AML-193 (cell line): Measurements from ENCODE around the gene METTL26.
A peak's percentile ranks its signal among the peaks of the same experiment; 100 is the strongest.

Experiments used
- DNase-seq, 2 experiments: peaks; one replicate each; lab custom pipeline; 2025; lab: John Stamatoyannopoulos, UW

METTL26 gene

DNA sequence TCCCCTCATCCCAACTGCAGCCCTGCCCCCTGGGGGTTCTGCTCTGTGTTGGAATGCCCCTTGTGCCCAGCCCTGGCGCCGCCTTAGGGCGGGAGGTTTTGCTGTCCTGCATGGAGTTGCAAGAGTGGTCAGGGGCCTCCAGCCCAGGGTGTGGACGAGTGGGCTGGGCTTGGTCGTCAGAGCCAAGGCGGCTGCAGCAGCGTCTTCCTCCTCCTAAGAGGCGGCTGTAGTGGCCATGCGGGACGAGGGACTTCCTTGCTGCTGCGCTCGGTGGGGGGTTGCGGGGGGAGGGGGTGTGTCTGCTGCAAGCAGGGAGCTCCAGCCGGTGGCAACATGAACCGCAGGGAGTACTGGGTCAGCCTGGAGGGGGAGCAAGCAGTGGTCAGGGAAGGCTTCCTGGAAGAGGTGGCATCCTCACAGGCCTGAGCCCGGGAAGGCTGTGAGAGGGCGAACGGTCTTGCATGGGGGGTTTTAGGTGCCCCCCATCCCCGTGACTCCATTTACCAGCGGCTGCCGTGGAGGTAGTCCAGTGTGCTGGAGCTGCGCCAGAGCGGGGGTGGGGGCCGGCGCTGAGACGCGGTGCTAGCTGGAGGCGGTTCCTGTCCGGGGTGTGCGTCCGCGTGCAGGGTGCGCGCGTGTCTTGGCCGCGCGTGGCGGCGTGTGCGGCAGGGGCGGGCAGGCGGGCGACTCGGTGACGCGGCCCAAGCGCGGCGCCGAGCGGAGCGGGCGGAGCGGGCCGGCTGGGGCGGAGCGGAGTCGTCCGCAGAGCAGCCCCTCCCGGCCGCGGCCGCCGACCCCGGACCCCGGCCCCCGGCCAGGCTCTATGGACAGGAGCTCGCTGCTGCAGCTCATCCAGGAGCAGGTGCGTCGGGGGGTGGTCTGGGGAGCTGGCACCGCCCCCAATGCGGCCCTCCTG, 39.1 kb upstream of the METTL26 start, which contains the start of gene RHBDL1:
RHBDL1 (plus strand) TSS at position 704 of the 916 bp plus-strand sequence; CDS start at position 824, 120 bp downstream.
- no peak for DNase-seq

DNA sequence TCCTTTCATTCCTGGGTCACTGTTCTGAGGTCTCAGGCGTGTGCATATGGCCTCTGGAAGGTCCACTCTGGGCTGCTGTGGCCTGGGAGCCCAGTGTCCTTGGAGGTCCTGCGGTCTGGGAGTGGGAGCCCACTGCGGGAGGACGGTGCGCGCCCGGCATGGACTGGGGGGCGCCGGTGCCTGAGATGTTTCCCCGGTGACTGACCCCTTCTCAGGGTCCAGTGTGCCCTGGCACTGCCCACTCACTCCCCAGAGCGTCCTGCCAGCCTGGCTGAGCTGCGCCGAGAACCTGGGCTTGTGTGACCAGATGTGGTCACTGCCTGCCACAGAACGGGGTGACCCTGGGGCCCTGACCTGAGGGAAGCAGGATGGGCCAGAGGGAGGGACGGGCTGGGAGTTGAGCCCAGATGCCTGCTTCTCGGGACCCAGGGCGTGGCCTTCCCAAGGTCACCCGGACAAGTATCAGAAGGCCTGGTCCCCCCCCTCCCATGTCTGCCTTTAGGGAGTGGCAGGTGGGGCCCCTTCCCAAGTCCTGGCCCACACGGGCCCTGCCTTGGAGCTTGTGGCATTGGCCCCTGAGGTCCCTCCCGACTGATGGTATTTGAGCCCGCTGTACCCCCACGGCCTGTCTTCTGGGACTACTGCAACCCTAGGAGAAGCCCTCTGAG, 38.2 kb upstream of the METTL26 start:
- no peak for DNase-seq

DNA sequence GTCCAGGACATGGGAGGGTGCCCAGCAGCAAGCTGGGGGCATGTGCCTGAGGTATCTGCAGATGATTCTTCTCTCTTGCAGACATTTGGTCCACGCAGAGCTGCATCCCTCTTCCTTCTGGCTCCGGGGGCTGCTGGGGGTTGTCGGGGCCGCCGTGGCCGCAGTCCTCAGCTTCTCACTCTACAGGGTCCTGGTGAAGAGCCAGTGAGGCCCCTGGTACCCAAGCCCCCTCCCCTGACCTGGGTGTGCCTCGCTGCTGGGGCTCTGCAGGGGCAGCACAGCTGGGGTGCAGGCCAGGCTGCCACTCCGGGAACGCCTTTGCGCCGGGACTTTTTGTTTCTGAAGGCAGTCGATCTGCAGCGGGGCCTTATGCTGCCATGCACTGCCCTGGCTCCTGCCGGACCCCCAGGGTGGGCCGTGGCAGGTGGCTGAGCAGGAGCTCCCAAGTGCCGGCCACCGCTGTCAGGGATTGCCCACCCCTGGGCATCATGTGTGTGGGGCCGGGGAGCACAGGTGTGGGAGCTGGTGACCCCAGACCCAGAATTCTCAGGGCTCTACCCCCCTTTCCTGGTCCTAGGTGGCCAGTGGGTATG, 37.4 kb upstream of the METTL26 start:
- no peak for DNase-seq

DNA sequence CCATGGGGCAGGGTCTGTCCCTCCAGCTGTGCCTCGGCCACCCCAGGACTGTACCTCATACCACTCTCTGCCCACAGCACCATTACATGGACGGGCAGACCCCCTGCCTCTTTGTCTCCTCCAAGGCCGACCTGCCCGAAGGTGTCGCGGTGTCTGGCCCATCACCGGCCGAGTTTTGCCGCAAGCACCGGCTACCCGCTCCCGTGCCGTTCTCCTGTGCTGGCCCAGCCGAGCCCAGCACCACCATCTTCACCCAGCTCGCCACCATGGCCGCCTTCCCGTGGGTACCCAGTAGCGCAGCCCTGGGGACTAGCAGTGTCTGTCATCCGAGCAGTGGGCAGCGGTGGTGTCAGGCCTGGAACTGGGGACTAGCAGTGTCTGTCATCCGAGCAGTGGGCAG, 36.7 kb upstream of the METTL26 start:
- no peak for DNase-seq

DNA sequence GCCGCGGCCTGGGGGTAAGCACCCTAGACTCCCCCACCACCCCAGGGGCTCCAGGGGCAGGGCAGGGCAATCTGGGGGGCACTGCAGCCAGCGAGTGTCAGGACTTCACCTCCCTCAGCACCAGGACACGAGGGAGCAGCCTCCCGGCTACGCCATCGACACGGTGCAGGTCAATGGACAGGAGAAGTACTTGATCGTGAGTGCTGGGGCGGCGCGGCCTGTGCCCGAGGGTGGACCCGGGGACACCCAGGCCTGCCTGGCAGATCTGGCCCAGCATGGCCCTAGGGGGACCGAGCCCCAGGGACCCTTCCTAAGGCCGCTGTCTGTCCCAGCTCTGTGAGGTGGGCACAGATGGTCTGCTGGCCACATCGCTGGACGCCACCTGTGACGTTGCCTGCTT, 36.3 kb upstream of the METTL26 start:
- DNase-seq = no peak

DNA sequence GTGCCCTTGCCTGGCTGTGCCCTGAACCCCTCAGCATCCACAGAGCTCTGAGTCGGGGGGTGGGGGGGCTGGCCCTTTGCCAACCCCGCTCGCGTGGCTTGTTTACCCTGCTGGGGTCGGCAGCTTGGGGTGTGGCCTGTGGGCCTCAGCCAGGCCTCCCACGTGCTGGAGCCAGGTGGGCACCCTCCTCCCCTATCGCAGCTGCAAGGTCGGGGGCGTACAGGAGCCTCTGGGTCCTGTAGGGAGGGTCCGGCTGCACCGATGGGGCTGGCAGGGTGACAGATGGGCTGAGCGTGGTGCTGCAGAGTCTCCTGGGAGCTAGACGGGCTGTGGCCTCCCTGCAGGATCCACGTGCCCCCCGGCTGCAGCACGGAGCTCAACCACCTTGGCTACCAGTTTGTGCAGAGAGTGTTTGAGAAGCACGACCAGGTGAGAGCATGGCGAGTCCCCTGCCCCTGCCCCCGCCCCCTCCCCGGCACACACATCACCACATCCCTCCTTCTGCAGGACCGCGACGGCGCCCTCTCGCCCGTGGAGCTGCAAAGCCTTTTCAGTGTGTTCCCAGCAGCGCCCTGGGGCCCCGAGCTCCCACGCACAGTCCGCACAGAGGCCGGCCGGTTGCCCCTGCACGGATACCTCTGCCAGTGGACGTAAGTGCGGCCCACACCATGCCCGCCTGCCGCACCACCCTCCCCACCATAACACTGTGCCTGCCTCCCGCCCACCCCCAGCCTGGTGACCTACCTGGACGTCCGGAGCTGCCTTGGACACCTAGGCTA, 35.4 kb upstream of the METTL26 start:
- DNase-seq = no peak

DNA sequence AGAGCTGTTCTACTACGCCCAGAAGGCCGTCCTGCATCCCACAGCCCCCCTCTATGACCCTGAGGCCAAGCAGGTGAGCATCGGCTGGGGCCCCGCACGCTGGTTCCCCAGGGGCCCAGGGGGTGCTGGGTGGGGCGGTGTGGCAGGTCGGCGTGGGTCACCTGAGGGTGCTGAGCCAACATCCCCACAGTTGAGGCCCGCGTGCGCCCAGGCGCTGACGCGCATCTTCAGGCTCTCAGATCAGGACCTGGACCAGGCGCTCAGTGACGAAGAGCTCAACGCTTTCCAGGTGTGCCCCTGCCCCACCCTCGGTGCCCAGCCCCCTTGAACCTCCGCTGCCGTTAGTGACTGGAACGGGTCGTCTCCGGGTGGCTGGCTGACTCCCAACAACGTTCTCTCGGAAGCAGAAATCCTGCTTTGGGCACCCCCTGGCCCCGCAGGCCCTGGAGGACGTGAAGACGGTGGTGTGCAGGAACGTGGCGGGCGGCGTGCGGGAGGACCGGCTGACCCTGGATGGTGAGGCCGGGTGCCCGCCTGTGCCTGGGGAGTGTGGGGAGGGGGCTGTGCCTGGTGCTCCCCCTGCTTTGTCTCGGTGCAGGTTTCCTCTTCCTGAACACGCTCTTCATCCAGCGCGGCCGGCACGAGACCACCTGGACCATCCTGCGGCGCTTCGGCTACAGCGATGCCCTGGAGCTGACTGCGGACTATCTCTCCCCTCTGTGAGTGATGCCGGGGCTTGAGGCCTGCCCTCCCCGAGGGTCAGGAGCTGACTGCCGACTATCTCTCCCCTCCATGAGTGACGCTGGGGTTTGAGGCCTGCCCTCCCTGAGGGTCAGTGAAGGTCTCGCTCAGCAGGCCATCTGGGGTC, 34.6 kb upstream of the METTL26 start:
- DNase-seq = no peak

DNA sequence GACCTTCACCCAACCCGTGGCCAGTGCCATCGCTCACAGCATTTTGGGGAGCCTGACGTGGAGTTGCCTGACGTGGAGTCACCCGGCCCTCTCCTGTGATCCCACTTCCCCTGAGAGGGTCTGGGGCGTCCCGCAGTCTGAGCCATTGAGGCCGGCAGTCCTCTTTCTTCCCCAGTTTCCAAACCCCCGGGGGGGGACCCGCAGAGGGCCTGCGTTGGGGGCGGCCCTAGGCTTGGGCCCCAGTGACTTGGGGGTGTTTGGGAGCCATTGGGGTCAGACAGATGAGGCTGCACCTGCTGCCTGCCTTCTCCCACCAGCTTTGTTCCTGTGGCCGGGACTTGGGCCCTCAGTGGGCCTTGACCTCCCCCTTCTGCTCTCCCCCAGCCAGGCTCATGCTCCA, 33.6 kb upstream of the METTL26 start:
- no peak for DNase-seq

DNA sequence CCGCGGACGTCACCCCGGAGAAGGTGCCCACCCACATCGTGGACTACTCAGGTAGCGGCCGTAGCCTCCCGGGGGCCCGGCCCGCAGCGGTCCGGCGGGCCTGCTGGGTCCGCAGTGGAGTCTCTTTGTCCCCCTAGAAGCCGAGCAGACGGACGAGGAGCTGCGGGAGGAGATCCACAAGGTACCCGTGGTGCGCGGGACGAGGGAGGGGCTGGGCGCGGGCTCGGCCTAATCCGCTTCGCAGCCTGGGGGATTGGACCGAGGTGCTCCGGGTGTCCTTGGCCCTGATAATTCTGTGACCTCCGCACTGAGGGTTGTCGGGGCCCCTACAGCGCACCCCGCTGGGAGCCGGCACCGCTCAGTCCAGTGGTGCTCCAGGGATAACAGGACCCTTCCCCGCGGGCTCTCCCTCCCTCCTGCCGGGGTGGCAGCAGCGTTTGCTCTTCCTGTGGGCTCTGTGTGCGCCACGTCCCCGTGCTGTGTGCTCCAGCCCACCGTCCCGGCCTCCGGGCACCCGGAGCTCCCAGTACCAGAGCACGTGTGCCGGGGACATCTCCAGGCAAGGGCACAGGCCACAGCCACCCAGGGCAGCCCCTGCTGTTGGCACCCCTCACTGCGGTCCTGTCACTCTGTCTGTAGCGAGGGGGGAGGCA, 32.5 kb upstream of the METTL26 start:
- DNase-seq = no peak

DNA sequence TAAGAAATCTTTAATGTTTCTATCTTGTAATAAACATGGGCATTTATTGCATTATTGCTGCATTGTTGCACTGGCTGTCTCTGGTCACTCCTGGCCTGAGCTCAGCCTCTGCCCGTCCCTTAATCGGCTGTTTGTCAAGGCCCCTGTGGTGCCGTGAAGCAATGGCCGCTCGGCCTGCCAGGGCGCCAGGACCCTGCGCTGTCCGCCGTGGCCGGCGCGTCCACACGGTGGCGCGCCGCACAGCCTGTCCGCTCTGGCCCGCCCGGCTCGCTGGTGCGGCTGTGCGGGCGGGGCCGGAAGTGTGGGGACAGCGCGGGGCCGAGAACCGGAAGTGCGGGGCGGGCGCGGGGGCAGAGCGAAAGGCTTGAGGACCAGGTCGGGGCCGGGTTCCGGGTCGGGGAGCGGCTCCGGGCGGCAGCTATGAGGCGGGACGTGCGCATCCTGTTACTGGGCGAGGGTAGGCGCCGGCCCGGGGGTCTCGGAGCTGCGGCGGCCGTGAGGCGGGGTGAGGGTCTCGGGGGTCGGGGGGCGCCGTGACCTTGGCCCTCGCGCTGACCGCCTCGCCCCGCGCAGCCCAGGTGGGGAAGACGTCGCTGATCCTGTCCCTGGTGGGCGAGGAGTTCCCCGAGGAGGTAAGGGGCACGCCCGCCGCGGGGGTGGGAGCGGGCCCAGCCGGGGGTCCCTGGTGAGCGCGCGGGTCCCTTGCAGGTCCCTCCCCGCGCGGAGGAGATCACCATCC, 31.8 kb upstream of the METTL26 start, which contains the start of gene RHOT2:
RHOT2 (plus strand) TSS at position 353 of the 739 bp plus-strand sequence; CDS start at position 421, 68 bp downstream.
- peak; percentile 82 to 83 for DNase-seq

DNA sequence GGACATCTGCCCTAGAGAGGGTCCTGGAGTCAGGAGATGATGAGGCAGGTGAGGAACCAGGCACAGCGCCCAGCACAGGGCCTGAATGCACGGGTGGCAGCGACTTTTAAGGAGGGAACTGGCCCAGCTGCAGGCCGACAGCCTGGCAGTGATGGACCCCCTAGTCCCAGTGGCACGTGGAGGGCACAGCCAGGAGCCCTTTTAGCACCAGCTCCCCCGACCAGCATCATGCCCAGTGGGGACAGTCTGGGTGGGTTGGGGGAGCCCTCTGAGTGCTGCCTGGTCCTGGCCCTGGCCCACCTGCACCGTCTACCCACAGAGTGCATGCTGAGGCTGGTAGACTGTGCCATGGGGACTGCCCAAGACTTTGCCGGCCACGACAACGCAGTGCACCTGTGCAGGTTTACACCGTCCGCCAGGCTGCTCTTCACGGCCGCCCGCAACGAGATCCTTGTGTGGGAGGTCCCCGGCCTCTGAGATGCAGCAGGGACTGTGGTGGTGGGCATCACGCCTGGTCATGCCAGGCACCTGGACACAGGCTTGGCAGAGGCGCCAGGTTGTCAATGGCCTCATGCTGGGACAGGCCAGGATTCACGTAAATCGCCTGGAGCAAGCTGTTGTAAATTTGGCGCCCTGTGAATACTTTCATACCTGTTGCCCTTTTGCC, 31.1 kb upstream of the METTL26 start:
- DNase-seq = no peak

DNA sequence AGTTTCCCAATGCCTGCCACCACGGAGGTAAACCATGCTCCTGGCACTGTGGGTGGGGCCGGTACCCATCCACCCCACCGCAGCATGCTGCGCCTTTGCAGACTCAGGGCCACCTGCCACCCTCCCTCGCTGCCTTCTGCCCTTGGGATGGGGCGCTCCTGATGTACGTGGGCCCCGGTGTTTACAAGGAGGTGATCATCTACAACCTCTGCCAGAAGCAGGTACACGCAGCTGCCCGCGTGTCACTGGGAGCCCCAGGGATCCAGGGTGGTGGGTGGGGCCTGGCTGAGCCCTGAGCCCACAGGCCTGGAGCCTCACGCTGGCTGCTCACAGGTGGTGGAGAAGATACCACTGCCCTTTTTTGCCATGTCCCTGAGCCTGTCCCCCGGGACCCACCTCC, 30.5 kb upstream of the METTL26 start:
- DNase-seq = no peak

DNA sequence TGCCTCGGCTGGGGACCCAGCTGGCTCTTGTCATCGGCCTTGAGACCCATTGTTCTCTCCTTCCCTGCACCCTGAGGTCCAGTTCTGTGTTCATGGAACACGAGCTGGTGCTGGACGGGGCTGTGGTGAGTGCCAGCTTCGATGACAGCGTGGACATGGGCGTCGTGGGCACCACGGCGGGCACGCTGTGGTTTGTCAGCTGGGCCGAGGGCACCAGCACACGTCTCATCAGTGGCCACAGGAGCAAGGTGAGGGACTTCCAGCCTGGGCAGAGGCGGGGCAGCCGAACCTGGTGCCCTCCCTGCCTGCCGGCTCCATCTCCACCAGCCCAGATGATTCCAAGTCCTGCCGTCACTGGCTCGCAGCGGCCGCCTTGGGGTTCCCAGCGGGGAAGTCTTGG, 26.5 kb upstream of the METTL26 start:
- no peak for DNase-seq

DNA sequence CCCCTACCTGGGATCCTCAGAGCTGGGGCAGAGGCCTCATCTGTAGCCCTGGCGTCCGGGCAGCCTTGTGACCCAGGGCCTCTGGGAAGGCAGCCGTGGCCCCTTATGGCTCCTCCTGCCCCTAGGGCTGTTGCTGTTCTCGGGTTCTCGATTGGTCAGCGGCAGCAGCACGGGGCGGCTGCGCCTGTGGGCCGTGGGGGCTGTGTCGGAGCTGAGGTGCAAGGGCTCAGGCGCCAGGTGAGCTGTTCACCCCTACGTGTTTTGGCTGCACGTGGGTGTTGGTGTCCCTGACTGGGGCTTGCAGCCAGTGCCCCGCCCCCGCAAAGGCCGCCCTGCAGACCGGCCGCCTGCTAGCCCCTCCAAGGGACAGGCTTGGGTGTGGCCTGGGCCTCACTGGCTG, 26.0 kb upstream of the METTL26 start:
- DNase-seq = no peak

DNA sequence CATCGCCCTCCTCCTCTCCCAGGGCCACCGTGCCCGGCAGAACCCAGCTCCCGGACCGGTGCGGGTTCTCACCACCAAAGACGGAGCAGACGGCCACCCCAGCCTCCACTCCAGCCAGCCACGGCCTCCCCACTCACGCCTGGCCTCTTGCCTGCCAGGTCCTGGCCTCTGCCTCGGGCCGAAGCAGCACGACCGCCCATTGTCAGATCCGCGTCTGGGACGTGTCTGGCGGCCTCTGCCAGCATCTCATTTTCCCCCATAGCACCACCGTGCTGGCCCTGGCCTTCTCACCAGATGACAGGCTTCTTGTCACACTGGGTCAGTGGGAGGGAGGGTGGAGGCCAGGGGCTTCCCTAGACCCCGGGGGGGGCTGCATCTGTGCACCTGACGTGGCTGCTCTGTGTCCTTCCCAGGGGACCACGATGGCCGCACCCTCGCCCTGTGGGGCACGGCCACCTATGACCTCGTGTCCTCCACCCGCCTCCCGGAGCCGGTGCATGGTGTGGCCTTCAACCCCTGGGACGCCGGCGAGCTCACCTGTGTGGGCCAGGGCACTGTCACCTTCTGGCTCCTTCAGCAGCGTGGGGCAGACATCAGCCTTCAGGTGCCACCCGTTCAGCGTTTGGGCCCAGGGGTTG, 25.2 kb upstream of the METTL26 start:
- DNase-seq = no peak

DNA sequence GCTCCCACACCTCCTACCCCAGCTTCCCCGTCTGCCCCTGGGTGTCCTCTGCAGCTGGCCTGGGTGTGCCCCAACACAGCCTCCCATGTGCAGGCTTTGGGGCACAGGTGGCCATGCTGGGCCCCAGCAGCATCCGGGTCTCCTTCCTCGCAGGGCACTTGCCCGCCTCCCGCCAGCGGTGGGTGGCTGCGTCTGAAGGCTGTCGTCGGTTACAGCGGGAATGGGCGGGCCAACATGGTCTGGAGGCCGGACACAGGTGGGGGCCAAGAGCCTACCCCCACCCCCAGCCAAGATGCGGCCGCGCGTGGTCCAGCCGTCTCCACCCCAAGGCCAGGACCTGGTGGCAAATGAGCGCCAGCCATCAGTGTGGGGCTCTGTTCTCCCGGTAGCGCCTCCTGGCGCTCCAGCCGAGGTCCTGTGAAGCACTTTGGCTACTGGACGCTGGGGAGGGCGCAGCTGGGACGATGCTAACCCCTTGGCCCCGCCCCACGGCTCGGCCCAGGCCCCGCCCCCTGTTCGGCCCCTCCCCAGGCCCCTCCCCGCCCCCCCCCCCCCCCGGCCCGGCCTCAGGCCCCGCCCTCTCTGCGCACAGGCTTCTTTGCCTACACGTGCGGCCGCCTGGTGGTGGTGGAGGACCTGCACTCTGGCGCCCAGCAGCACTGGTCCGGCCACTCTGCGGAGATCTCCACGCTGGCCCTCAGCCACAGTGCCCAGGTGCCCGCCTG, 24.5 kb upstream of the METTL26 start:
- no peak for DNase-seq

DNA sequence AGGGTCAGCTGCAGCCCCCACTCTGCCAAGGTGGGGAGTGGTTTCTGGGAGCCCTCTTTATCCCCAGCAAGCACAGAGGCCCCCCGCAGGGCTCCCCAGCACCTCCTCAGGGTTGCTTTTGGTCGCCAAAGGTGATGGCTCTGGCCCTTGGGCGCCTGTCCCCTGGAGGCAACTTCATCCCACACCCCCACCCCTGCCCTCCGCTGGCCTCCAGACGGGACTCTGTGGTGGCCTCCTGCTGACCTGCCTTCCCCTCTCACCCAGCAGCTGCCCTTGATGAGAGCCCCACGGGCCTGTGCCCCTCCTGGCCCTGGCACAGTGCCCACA, 24.0 kb upstream of the METTL26 start:
- DNase-seq = no peak

DNA sequence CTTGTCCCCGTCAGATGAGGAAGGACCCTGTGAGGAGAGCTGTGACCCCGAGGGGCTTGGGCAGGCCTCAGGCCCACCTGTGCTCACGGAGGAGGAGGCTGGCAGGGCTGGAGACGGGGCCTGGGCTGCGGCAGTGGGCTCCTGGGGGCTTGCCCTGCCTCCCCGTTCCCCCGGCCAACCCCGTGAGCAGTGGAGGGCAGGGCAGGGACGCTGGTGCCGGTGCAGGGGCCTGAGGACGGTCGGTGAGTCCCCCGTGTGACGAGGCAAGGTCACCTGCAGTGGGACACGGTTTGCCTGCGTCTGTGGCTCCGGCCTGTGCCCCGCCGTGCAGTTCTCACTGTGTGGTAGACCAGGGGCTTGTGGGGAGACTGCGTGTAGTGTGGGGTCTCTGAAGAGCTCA, 23.5 kb upstream of the METTL26 start:
- no peak for DNase-seq
